Psoas muscle (tissue), 8 donors: ENCODE data around the gene CCNQ. TPM values are rescaled to one million over a fixed set of nuclear protein-coding genes. Genes with fewer than 3 reads are reported as not detected.
A peak's percentile ranks its signal among the peaks of the same experiment; 100 is the strongest.

ENCODE experiments used
- ATAC-seq, 4 donors: fragments of 200-7000 bp; cut with Tn5 transposase; one replicate each; pipeline ENCODE4 v1.9.1; 2020; ENCODE audit warnings: moderate library complexity in 3 of 4, mild to moderate bottlenecking in 2 of 4
- DNase-seq, 2 donors: peaks; one replicate each; pipeline ENCODE4 v3.0.0-alpha.2; 2020
- H3K27ac ChIP-seq: fragments of 200-600 bp; one replicate; pipeline ENCODE4 v1.8.0; 2022
- H3K27me3 ChIP-seq, 3 donors: fragments of 200-600 bp in 1 of 3; one replicate each; pipeline versions ENCODE4 v1.6.1 to v1.8.0; 2013 to 2022; ENCODE audit warnings: low read length in 2 of 3, mild to moderate bottlenecking in 2 of 3, moderate library complexity in 1 of 3; ENCODE audit not compliant: insufficient read depth in 3 of 3
- H3K36me3 ChIP-seq, 2 donors: fragments of 200-600 bp in 1 of 2; one replicate each; pipeline versions ENCODE4 v1.6.1 to v1.8.0; 2013 to 2022; ENCODE audit warnings: low read depth in 1 of 2, mild to moderate bottlenecking in 1 of 2, moderate library complexity in 1 of 2; ENCODE audit not compliant: insufficient read depth in 1 of 2
- H3K4me1 ChIP-seq: fragments of 200-600 bp; one replicate; pipeline ENCODE4 v1.8.0; 2022
- H3K4me3 ChIP-seq: fragments of 200-600 bp; one replicate; pipeline ENCODE4 v1.8.0; 2022; ENCODE audit warnings: mild to moderate bottlenecking
- H3K9me3 ChIP-seq: fragments of 200-600 bp; one replicate; pipeline ENCODE4 v1.8.0; 2022
- WGBS, 3 donors: extraction: QIAGEN DNeasy Blood & Tissue Kit; methylation state at CpG; one replicate each; pipeline versions ENCODE4 v1.1.6 to v1.1.7; 2013; 5-methylcytosine and 5-hydroxymethylcytosine counted together
- intact Hi-C, 2 donors: fragments of 100-400 bp; cut with DNase I; formaldehyde crosslinking; loops; one replicate each; pipeline versions ENCODE4 v1.11.0 to v1.14.2; 2022
- polyA plus RNA-seq, 3 donors: library from polyadenylated mRNA; stranded (reverse); fragments of 200-250 nt; gene quantifications; one replicate each; pipeline ENCODE4 v1.2.3, GENCODE V29; 2013
- total RNA-seq, 4 donors: library from RNA; stranded (reverse); fragmentation: NEBNext Ultra II Directional in 2 of 4; extraction: Animal tissue kit (Norgen Biotek cat#: 25700) in 2 of 4; gene quantifications; one replicate each; pipeline versions ENCODE4 v1.2.1 to v1.2.4, GENCODE V29; 2021 to 2023
- TF ChIP-seq, protein P1 (sequence below): fragments of 200-600 bp; IDR thresholded peaks from one replicate; pipeline ENCODE4 v1.8.0; 2022; ENCODE audit warnings: antibody characterized with exemption
- donor health status: healthy with polysubstance abuse.
- donor health status: DM: no; HTN: no; CAD: no; lungs with moderate emphysema.
- donor health status: Bipolar disorder and iron deficiency.
- donor health status: healthy.
- donor health status: DM: yes; HTN: yes; CAD: no.
- donor health status: DM: no; HTN: no; CAD: no.
- donor health status: DM: no; HTN: no; CAD: no.
- donor health status: DM: yes; HTN: yes; CAD: no.

Gene CCNQ
- total and polyA plus RNA-seq, 7 donors = 17.0 to 53.5 (median 34.3) TPM

GRCh38 chrX:153560466-153560865 is 38.5 kb downstream of the CCNQ start:
- H3K27ac ChIP-seq = no peak overlapping the region
- TF ChIP-seq, protein P1, sequence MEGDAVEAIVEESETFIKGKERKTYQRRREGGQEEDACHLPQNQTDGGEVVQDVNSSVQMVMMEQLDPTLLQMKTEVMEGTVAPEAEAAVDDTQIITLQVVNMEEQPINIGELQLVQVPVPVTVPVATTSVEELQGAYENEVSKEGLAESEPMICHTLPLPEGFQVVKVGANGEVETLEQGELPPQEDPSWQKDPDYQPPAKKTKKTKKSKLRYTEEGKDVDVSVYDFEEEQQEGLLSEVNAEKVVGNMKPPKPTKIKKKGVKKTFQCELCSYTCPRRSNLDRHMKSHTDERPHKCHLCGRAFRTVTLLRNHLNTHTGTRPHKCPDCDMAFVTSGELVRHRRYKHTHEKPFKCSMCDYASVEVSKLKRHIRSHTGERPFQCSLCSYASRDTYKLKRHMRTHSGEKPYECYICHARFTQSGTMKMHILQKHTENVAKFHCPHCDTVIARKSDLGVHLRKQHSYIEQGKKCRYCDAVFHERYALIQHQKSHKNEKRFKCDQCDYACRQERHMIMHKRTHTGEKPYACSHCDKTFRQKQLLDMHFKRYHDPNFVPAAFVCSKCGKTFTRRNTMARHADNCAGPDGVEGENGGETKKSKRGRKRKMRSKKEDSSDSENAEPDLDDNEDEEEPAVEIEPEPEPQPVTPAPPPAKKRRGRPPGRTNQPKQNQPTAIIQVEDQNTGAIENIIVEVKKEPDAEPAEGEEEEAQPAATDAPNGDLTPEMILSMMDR = no peak
- H3K36me3 ChIP-seq = no peaks in the 10 kb centered on the region
- ATAC-seq (no peak), DNase-seq (no peak)
- no peaks in the 10 kb centered on the region for H3K9me3 ChIP-seq
- no peaks in the 10 kb centered on the region for H3K4me1 ChIP-seq
- peaks cover 0 to 18% (median 1%) of the 10 kb centered on the region in 3 donors for H3K27me3 ChIP-seq
- WGBS, 3 donors = 89 to 91% (median 89%) methylated on average over 12 to 22 of the region's 22 CpGs
- H3K4me3 ChIP-seq = no peak overlapping the region
- intact Hi-C loops = no loop called here

DNA sequence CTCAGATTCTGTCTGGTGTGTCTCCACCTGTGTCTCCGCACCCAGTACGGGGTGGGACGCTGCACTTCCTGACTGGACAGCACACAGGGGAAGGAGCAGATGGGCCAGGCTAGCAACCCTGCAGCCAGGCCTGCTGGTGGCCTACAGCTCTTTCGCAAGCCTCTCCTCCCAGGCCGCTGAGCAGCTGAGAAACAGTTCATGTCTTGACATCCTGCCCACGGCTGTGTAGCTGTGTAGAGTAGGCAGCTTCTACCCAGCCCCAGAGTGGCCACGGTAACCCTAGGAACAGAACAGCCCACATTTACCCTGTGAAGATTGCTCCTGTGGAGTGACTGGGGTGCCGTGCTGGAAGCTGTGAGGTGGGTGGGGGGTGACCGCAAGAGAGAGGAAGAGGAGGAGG is 38.9 kb downstream of the CCNQ start:
- ATAC-seq (peak in 2 of 4 donors; percentile 34 to 65), DNase-seq (peak in 1 of 2 donors; percentile 70)
- Histone ChIP-seq H3K9me3 (no peaks in the 10 kb centered on the region), H3K27me3 (peaks cover 0 to 18% (median 1%) of the 10 kb centered on the region in 3 donors), H3K4me1 (no peaks in the 10 kb centered on the region), H3K36me3 (no peaks in the 10 kb centered on the region), H3K27ac (no peak overlapping the region), H3K4me3 (no peak overlapping the region)
- WGBS, 3 donors = 50 to 61% (median 61%) methylated on average over 4 to 9 of the region's 9 CpGs
- intact Hi-C loops = loop anchor here in 1 of 2 donors (5.0 to 10.0 kb wide), 2 partner anchors 55 to 107 kb away; no protein-coding TSS in a partner anchor
- TF ChIP-seq, protein P1 = no peak

GRCh38 chrX:153557618-153558355 is 41.2 kb downstream of the CCNQ start:
- Histone ChIP-seq H3K36me3 (no peaks in the 10 kb centered on the region), H3K4me3 (no peak overlapping the region), H3K4me1 (no peaks in the 10 kb centered on the region), H3K9me3 (no peaks in the 10 kb centered on the region), H3K27ac (no peak overlapping the region), H3K27me3 (peaks cover 0 to 13% (median 1%) of the 10 kb centered on the region in 3 donors)
- ATAC-seq = no peak
- TF ChIP-seq, protein P1 = no peak
- WGBS, 3 donors = 81 to 87% (median 84%) methylated on average over 13 to 19 of the region's 19 CpGs
- intact Hi-C loops = loop anchor here in 1 of 2 donors (5.0 to 10.0 kb wide), 2 partner anchors 57 to 110 kb away; no protein-coding TSS in a partner anchor
- no peak for DNase-seq

GRCh38 chrX:153556767-153557166 is 42.2 kb downstream of the CCNQ start:
- no peaks in the 10 kb centered on the region for H3K9me3 ChIP-seq
- ATAC-seq (no peak), DNase-seq (no peak)
- intact Hi-C loops = loop anchor here in 1 of 2 donors (5.0 to 10.0 kb wide), 2 partner anchors 58 to 111 kb away; no protein-coding TSS in a partner anchor
- no peak overlapping the region for H3K27ac ChIP-seq
- peaks cover 0 to 12% (median 1%) of the 10 kb centered on the region in 3 donors for H3K27me3 ChIP-seq
- no peak overlapping the region for H3K4me3 ChIP-seq
- H3K36me3 ChIP-seq = no peaks in the 10 kb centered on the region
- no peaks in the 10 kb centered on the region for H3K4me1 ChIP-seq
- TF ChIP-seq, protein P1 = no peak
- WGBS, 3 donors = 73 to 85% (median 75%) methylated on average over 6 to 12 of the region's 12 CpGs
